8988T (cell line): ENCODE data around the gene DYRK2.

ENCODE experiments used
- DNase-seq: peaks from one replicate; pipeline ENCODE4 v3.0.0; 2011

Gene DYRK2

DNA sequence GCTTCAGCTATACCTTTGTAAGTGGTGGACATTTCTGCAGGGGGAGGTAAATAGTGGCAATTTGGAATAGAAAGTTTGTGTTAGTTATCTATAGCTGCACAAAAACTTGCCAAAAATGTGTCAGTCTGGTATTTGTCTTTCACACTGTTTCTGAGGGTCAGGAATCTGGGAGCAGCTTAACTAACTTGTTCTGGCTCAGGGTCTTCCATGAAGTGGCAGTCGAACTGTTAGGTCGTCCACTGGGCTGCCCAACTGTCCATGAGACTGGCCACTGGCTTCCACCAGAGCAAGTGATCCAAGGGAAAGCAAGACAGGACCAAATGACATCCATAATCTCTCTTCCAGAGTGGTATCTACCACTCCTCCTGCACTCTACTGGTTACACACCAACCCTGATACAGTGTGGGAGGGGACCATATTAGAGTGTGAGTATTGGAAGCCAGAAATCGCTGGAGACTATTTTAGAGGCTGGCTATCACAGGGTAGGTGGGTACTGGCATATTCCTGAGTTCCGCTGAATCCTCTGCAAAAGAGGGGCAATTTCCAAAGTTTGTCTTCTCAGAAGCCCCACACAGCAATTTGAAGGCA is 60.9 kb downstream of the DYRK2 start:
- DNase-seq = no peak

DNA sequence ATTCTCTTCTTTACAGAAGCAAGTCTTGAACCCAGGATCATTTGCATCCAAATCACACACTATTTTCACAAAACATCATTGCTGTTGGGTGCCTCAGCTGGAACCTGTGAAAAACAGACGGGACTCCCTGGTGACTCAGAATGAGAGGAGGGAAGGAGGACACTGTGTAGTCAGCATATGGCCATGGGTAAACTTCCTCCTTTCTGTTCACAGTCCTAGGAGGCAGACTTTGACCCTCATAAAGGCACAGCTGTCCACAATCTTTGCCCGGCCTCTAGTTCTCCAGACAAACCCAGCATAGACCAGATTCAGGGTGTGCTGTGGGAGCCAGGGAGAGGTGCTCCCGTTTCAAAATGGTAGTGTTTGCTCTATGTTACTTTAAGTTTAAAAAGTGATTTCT is 62.0 kb downstream of the DYRK2 start:
- DNase-seq = no peak

DNA sequence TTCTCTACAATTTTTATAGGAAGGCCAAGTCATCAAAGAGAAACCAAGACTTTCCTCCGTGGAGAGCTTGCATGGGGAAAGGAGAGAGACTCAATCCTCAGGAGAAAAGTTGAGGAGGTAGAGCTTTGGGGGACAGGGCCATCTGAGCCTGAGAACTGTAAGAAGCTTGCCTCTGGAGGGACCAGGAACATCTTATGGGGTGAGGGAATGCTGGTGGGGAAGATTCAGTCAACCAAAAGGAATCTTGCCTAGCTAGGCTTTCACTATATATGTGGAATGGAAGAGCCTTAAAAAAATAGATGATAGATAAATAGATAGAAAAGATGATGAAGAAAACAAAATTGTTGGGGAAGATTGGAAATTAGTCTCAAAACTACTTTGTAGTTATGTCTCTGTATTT is 63.5 kb downstream of the DYRK2 start:
- DNase-seq = no peak

DNA sequence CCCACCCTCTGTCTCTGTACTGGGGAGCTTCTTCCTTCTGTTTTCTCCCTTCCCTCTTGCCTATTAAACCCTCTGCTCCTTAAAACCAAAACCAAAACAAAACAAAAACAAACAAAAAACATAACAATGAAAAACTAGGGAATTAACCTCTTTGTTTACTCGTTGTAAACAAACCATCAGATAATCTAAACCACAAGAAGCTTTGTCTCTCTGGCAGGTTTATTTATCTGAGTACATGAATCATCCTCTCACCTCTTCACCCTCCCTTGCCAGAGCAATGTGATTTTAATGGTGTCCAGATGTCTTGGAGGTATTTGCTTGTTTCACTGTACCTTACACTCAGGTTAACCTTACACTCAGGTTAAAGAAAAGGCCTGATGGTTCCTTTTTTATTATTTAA is 66.1 kb downstream of the DYRK2 start:
- no peak for DNase-seq
